ENCODE results near the gene SEPTIN8. TPM values are rescaled to one million over a fixed set of nuclear protein-coding genes. Genes with fewer than 3 reads are reported as not detected.
A peak's percentile ranks its signal among the peaks of the same experiment; 100 is the strongest.

The SEPTIN8 gene
- total and polyA plus RNA-seq, 2 of the 13 experiments (the other 11 are each of a cell fraction or from before 2014, with no cell fraction given) = 41.4 to 49.9 TPM

DNA sequence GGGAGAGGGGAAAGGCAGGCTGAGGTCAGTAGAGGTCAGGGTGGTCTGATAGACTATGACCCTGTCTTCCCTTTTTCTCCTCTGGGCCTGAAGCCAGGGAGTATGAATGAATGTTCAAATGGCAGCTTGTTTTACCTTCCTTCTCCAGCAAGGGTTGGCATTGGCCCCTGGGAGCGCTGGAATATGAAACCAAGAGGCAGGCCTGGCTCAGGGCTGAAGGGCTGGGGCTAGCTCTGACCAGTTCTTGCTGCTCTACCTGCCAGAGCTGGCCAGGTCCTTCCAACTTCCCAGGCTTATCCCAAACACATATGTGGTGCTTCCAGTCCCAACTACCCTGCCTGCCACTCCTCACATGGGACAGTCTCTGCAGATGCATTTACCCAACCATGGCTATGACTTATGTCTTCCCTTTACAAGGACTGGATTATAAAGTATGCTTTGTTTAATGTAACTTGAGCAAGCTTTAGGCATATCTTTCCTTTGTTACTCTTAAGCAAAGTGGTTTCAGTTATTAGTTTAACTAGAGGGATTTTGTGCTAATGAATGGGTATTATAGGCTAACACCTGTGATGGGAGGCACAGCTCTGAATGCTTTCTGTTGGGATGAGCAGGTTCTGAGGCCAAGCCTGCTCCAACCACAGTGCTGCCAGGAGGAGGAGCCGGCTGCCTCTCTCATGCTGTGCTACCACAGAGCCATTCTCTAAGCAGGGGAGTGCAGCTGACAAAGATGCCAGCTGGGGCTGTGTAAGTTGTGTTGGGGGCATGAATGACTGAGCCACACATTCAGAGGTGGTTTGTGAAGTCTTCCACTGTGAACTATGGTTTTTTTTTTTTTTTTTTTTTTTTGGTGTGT, 23.7 kb downstream of the SEPTIN8 start:
- CTCF ChIA-PET (ENCODE audit: low intra/inter-chr PET ratio, low total read pairs) = interaction anchor here (1.3 to 1.4 kb wide), 2 partner anchors 54 to 67 kb away, joined by 4 to 5 read pairs; no protein-coding TSS in a partner anchor
- no peak for FAIRE-seq
- in situ Hi-C loops (cut with HindIII; ENCODE audit: extremely low pct_ligation_motif_present, low pct_unique_long_range_greater_than_20kb) = no loop called here
- TF ChIP-seq, protein P1, sequence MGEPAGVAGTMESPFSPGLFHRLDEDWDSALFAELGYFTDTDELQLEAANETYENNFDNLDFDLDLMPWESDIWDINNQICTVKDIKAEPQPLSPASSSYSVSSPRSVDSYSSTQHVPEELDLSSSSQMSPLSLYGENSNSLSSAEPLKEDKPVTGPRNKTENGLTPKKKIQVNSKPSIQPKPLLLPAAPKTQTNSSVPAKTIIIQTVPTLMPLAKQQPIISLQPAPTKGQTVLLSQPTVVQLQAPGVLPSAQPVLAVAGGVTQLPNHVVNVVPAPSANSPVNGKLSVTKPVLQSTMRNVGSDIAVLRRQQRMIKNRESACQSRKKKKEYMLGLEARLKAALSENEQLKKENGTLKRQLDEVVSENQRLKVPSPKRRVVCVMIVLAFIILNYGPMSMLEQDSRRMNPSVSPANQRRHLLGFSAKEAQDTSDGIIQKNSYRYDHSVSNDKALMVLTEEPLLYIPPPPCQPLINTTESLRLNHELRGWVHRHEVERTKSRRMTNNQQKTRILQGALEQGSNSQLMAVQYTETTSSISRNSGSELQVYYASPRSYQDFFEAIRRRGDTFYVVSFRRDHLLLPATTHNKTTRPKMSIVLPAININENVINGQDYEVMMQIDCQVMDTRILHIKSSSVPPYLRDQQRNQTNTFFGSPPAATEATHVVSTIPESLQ (CRISPR knock-in tag; conservative IDR thresholded peaks at IDR 0.05) = no peak
- TF ChIP-seq, protein P2, sequence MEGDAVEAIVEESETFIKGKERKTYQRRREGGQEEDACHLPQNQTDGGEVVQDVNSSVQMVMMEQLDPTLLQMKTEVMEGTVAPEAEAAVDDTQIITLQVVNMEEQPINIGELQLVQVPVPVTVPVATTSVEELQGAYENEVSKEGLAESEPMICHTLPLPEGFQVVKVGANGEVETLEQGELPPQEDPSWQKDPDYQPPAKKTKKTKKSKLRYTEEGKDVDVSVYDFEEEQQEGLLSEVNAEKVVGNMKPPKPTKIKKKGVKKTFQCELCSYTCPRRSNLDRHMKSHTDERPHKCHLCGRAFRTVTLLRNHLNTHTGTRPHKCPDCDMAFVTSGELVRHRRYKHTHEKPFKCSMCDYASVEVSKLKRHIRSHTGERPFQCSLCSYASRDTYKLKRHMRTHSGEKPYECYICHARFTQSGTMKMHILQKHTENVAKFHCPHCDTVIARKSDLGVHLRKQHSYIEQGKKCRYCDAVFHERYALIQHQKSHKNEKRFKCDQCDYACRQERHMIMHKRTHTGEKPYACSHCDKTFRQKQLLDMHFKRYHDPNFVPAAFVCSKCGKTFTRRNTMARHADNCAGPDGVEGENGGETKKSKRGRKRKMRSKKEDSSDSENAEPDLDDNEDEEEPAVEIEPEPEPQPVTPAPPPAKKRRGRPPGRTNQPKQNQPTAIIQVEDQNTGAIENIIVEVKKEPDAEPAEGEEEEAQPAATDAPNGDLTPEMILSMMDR (CRISPR knock-in tag; IDR thresholded peaks at IDR 0.05) = peak; percentile 70
- TF ChIP-seq, protein P3, sequence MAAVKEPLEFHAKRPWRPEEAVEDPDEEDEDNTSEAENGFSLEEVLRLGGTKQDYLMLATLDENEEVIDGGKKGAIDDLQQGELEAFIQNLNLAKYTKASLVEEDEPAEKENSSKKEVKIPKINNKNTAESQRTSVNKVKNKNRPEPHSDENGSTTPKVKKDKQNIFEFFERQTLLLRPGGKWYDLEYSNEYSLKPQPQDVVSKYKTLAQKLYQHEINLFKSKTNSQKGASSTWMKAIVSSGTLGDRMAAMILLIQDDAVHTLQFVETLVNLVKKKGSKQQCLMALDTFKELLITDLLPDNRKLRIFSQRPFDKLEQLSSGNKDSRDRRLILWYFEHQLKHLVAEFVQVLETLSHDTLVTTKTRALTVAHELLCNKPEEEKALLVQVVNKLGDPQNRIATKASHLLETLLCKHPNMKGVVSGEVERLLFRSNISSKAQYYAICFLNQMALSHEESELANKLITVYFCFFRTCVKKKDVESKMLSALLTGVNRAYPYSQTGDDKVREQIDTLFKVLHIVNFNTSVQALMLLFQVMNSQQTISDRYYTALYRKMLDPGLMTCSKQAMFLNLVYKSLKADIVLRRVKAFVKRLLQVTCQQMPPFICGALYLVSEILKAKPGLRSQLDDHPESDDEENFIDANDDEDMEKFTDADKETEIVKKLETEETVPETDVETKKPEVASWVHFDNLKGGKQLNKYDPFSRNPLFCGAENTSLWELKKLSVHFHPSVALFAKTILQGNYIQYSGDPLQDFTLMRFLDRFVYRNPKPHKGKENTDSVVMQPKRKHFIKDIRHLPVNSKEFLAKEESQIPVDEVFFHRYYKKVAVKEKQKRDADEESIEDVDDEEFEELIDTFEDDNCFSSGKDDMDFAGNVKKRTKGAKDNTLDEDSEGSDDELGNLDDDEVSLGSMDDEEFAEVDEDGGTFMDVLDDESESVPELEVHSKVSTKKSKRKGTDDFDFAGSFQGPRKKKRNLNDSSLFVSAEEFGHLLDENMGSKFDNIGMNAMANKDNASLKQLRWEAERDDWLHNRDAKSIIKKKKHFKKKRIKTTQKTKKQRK (IDR thresholded peaks at IDR 0.05; ENCODE audit: low read length) = no peak
- TF ChIP-seq TEAD2 (CRISPR knock-in tag; IDR thresholded peaks at IDR 0.05) (no peak), ZMYM4 (CRISPR knock-in tag; IDR thresholded peaks at IDR 0.05) (no peak), STAG1 (CRISPR knock-in tag; IDR thresholded peaks at IDR 0.05) (peak; percentile 69), MAF1 (CRISPR knock-in tag; IDR thresholded peaks at IDR 0.05; ENCODE audit: borderline replicate concordance) (no peak), SMC3 (IDR thresholded peaks at IDR 0.05; ENCODE audit: low read length) (peak; percentile 35; the same call in 1 of the 2 replicates), ZNF33A (CRISPR knock-in tag; IDR thresholded peaks at IDR 0.05; ENCODE audit: borderline replicate concordance) (no peak), IKZF1 (IDR thresholded peaks at IDR 0.05) (no peak), SCMH1 (CRISPR knock-in tag; IDR thresholded peaks at IDR 0.05; ENCODE audit: borderline replicate concordance) (no peak), TBL1XR1 (IDR thresholded peaks at IDR 0.05; ENCODE audit: borderline replicate concordance, low read length, partially characterized antibody) (no peak), NR2C2 (CRISPR knock-in tag; IDR thresholded peaks at IDR 0.05; ENCODE audit: borderline replicate concordance) (no peak), ZFP36L2 (CRISPR knock-in tag; IDR thresholded peaks at IDR 0.05) (no peak)
- TF ChIP-seq, protein P4, sequence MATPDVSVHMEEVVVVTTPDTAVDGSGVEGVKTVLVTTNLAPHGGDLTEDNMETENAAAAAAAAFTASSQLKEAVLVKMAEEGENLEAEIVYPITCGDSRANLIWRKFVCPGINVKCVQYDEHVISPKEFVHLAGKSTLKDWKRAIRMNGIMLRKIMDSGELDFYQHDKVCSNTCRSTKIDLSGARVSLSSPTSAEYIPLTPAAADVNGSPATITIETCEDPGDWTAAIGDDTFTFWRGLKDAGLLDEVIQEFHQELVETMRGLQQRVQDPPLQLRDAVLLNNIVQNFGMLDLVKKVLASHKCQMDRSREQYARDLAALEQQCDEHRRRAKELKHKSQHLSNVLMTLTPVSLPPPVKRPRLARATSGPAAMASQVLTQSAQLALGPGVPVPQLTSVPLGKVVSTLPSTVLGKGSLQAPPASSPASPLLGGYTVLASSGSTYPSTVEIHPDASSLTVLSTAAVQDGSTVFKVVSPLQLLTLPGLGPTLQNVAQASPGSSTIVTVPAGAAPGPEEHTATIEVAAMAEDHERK (CRISPR knock-in tag; IDR thresholded peaks at IDR 0.05; ENCODE audit: low read depth) = no peak

More for the DNA sequence above, 23.7 kb downstream of the SEPTIN8 start:
- POLR2A ChIA-PET = interaction anchor here (1.1 to 1.7 kb wide), 3 partner anchors 16 to 117 kb away, joined by 4 to 6 read pairs (median 5); partner anchors contain the start of gene KIF3A
- ATAC-seq (peak; percentile 83), DNase-seq (ENCODE audit: low spot score) (peak; percentile 29)
- H3K4me2 ChIP-seq (ENCODE audit: low read depth, low read length) = no peak overlapping the region
- no TSS peak for BruUV-seq (replicated peaks)
- no peaks in the 10 kb centered on the region for H3K9me3 ChIP-seq (ENCODE audit: low read length)
- H2AFZ ChIP-seq (ENCODE audit: low read length) = no peak overlapping the region
- H3K27me3 ChIP-seq (ENCODE audit: control insufficient read depth in 1 of 2, insufficient read depth in 2 of 2, low read length in 2 of 2) = no peaks in the 10 kb centered on the region
- H4K20me1 ChIP-seq (ENCODE audit: insufficient read depth, low read length) = no peaks in the 10 kb centered on the region
- 62% methylated on average over 2 of the region's 2 CpGs for WGBS (ENCODE audit: low lambda C conversion rate)
- no peak overlapping the region for H3K27ac ChIP-seq (ENCODE audit: extremely low read length, insufficient read depth, low read length)
- no peaks in the 10 kb centered on the region for H3K79me2 ChIP-seq (ENCODE audit: insufficient read depth, low read length)
- H3K9ac ChIP-seq (ENCODE audit: insufficient read depth, low read depth, low read length) = no peak overlapping the region
- peaks cover 2 to 3% of the 10 kb centered on the region in 2 experiments; a peak in 4 of 5 replicates for H3K36me3 ChIP-seq (replicated peaks in 1 of 2; ENCODE audit: control insufficient read depth in 1 of 2, insufficient read depth in 2 of 2, low read length in 2 of 2)
- intact Hi-C loops (cut with micrococcal nuclease; ENCODE audit: unreplicated experiment) = no loop called here
- no peak overlapping the region for H3K4me3 ChIP-seq (replicated peaks in 1 of 3; ENCODE audit: insufficient read depth in 1 of 3, low read depth in 2 of 3, low read length in 3 of 3)
- no peaks in the 10 kb centered on the region; the same call in 1 of the 2 replicates for H3K4me1 ChIP-seq (ENCODE audit: insufficient read depth, low read length)

Data from HepG2 (cell line).